ENCODE measurements around the gene TIE1. TPM values are rescaled to one million over a fixed set of nuclear protein-coding genes. Genes with fewer than 3 reads are reported as not detected.

Gene TIE1
- total and polyA plus RNA-seq, 9 of the 15 experiments (the other 6 are each of a cell fraction or from before 2014, with no cell fraction given) = 0.07 to 0.49 (median 0.14) TPM; not detected in 4

DNA sequence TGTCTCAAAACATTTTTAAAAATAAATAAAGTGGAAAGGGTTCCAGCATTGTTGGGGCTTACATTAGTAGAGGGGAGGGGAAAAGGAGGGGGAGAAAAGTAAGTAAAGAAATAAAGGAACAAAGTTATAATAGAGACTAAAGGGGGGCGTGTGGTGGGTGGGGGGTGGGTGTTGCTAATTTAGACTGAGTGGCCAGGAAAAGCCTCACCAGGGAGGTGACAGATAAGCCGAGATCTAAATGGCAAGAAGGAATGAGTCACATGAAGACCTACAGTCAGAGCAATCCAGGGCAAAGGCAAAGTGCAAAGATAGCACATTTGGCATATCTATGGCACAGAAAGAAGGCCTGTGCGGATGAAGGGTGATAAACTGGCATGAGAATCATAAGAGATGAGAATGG lies 44.3 kb downstream of the TIE1 start (continued):
- TF ChIP-seq PHTF2 (CRISPR knock-in tag; IDR thresholded peaks at IDR 0.05) = no peak
- TF ChIP-seq KLF16 (IDR thresholded peaks at IDR 0.05) = peak; percentile 64; the same call in 1 of the 2 replicates
- no peak for TF ChIP-seq ZKSCAN8 (CRISPR knock-in tag; IDR thresholded peaks at IDR 0.05)
- TF ChIP-seq MEIS2 (IDR thresholded peaks at IDR 0.05; ENCODE audit: partially characterized antibody) = peak; percentile 27
- TF ChIP-seq GTF2E2 (tag; IDR thresholded peaks at IDR 0.05) = no peak
- TF ChIP-seq RBM34 (IDR thresholded peaks at IDR 0.05; ENCODE audit: borderline replicate concordance, insufficient read depth, low read length) = no peak
- no peak for TF ChIP-seq ZNF41 (CRISPR knock-in tag; conservative IDR thresholded peaks at IDR 0.05)
- peak; percentile 79; the same call in 1 of the 2 replicates for TF ChIP-seq JUN (IDR thresholded peaks at IDR 0.05; ENCODE audit: borderline replicate concordance, low read depth, low read length)
- no peak for TF ChIP-seq JUN (CRISPR knock-in tag; IDR thresholded peaks at IDR 0.05; ENCODE audit: borderline replicate concordance)
- TF ChIP-seq HSF4 (CRISPR knock-in tag; IDR thresholded peaks at IDR 0.05; ENCODE audit: borderline replicate concordance) = no peak
- TF ChIP-seq, protein P1, sequence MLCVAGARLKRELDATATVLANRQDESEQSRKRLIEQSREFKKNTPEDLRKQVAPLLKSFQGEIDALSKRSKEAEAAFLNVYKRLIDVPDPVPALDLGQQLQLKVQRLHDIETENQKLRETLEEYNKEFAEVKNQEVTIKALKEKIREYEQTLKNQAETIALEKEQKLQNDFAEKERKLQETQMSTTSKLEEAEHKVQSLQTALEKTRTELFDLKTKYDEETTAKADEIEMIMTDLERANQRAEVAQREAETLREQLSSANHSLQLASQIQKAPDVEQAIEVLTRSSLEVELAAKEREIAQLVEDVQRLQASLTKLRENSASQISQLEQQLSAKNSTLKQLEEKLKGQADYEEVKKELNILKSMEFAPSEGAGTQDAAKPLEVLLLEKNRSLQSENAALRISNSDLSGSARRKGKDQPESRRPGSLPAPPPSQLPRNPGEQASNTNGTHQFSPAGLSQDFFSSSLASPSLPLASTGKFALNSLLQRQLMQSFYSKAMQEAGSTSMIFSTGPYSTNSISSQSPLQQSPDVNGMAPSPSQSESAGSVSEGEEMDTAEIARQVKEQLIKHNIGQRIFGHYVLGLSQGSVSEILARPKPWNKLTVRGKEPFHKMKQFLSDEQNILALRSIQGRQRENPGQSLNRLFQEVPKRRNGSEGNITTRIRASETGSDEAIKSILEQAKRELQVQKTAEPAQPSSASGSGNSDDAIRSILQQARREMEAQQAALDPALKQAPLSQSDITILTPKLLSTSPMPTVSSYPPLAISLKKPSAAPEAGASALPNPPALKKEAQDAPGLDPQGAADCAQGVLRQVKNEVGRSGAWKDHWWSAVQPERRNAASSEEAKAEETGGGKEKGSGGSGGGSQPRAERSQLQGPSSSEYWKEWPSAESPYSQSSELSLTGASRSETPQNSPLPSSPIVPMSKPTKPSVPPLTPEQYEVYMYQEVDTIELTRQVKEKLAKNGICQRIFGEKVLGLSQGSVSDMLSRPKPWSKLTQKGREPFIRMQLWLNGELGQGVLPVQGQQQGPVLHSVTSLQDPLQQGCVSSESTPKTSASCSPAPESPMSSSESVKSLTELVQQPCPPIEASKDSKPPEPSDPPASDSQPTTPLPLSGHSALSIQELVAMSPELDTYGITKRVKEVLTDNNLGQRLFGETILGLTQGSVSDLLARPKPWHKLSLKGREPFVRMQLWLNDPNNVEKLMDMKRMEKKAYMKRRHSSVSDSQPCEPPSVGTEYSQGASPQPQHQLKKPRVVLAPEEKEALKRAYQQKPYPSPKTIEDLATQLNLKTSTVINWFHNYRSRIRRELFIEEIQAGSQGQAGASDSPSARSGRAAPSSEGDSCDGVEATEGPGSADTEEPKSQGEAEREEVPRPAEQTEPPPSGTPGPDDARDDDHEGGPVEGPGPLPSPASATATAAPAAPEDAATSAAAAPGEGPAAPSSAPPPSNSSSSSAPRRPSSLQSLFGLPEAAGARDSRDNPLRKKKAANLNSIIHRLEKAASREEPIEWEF (CRISPR knock-in tag; IDR thresholded peaks at IDR 0.05) = no peak
- TF ChIP-seq TCF3 (CRISPR knock-in tag; IDR thresholded peaks at IDR 0.05) = peak; percentile 84
- peak; percentile 55; the same call in 1 of the 2 replicates for TF ChIP-seq POLR2AphosphoS5 (IDR thresholded peaks at IDR 0.05; ENCODE audit: control insufficient read depth, insufficient read depth, low read depth, low read length)
- peak; percentile 50 for TF ChIP-seq MAFG (tag; conservative IDR thresholded peaks at IDR 0.05)
- TF ChIP-seq MNT (conservative IDR thresholded peaks at IDR 0.05) = peak in 1 of 2 experiments; percentile 29; a peak in 1 of 4 replicates
- peak; percentile 78 for TF ChIP-seq ATF3 (IDR thresholded peaks at IDR 0.05)
- TF ChIP-seq ATF3 (CRISPR knock-in tag; conservative IDR thresholded peaks at IDR 0.05) = no peak
- no peak for TF ChIP-seq HEY1 (CRISPR knock-in tag; IDR thresholded peaks at IDR 0.05; ENCODE audit: borderline replicate concordance)
